ENCODE measurements around the gene RASGRF1.

DNA sequence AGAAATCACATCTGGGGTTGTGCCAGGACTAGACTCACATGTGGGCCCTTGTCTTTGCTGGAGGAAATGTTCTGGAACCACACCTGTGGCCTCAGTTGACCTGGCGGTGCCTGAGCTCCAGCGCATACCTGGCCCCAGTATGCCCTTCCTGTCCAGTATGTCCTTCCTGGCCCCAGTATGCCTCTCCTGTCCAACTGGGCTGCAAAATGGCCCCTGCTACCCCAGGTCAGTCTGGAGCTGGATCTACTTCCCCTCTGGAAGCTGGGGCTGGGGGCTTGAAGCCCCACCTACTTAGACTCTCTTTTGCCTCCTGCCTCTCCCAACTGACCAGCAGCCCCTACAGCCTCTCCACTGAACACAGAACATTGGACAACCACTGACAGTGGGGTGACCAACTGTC, 15.3 kb downstream of the RASGRF1 start:
- TF ChIP-seq, protein P1, sequence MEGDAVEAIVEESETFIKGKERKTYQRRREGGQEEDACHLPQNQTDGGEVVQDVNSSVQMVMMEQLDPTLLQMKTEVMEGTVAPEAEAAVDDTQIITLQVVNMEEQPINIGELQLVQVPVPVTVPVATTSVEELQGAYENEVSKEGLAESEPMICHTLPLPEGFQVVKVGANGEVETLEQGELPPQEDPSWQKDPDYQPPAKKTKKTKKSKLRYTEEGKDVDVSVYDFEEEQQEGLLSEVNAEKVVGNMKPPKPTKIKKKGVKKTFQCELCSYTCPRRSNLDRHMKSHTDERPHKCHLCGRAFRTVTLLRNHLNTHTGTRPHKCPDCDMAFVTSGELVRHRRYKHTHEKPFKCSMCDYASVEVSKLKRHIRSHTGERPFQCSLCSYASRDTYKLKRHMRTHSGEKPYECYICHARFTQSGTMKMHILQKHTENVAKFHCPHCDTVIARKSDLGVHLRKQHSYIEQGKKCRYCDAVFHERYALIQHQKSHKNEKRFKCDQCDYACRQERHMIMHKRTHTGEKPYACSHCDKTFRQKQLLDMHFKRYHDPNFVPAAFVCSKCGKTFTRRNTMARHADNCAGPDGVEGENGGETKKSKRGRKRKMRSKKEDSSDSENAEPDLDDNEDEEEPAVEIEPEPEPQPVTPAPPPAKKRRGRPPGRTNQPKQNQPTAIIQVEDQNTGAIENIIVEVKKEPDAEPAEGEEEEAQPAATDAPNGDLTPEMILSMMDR (conservative IDR thresholded peaks at IDR 0.05), result no peak
- no peak for TF ChIP-seq ZFX (IDR thresholded peaks at IDR 0.05)

Measured in C4-2B (cell line).